Testis (tissue), 2 donors: Measurements from ENCODE around the gene GNPAT.

Experiments used
- CTCF ChIP-seq, 3 experiments: fragments of 450-650 bp in 2 of 3; fragments of 200-600 bp in 1 of 3; sonication (generic) in 1 of 3; IDR thresholded peaks; one replicate each; pipeline ENCODE4 v1.5.1; 2016 to 2019; ENCODE audit warnings: antibody characterized with exemption in 3 of 3, mild to moderate bottlenecking in 2 of 3, moderate library complexity in 1 of 3
- POLR2A ChIP-seq: fragments of 450-650 bp; IDR thresholded peaks from one replicate; pipeline ENCODE4 v1.6.1; 2017; ENCODE audit warnings: antibody characterized with exemption, mild to moderate bottlenecking, moderate library complexity

- no peak for TF ChIP-seq CTCF (IDR thresholded peaks at IDR 0.05)
- TF ChIP-seq POLR2A: no peak
These were observed 47.2 kb upstream of the GNPAT start for GRCh38 chr1:231193710-231194340.
